ENCODE results near the gene GPR87. TPM values are rescaled to one million over a fixed set of nuclear protein-coding genes. Genes with fewer than 3 reads are reported as not detected.

The GPR87 gene
- total RNA-seq, 1 donor from 2014 or later = not detected

DNA sequence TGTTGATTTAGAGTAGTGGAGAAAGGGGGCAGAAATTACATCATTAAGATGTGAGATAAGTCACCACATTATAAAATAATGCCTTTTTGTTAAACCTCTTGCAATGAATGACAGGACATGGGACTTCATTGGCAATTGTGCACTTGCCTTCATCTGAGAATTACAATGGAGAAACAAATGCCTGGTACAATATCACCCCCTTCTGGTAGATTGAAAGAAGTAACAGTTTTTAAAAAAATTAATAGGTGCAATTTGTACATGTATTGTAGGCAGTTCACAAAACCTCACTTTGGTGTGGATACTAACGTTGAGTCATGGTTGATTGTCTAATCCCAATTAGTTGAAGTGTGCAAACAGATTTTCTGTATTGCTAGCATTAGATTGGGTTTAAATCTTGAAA, 33.7 kb downstream of the GPR87 start:
- no peak for DNase-seq

DNA sequence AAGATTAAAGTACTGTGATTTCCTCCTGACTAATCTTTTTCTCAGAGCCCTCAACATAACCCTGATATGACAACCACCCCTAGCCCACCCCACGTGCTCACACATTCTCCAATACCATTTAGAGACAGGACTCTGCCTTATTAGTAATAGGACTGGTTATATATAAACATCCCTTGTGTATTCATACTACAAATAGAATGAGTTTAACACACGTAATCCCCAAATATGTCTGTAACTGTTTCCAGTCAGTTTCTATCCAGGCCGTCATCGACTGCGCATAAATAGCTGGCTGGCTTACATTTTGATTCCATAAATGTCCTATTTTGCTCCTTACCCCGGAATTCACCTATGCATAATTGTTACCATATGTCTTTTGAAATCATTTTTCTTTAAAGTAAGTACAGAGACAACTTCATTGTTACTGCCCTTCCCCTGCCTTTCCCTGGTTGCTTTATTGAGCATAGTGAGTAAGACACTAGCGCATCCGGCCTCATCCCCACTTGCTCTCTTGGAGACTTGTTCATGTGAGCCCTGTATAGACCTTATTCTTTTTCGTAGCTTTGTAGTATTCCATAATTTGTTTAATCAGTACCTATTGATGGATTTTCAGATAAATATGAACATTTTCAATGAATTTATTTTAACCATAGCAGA, 34.8 kb downstream of the GPR87 start:
- DNase-seq = no peak

DNA sequence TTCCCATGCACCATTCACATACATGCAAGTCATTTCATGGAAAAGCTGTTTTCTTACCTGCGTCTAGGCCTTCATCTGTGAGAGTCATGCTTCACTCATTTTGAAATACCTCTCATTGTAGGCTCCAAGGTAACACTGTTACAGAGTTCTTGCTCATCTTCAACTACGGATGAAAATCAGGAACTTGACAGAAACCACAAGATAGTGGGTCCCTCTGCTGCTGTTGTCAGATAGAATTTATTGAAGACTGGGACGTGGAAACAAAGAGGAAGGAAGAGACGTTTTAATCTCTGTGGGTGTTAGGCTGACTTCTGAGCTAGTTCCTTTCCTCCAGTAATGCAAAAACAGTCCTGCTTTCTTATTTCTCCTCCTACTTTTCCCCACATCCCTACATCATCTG, 38.4 kb downstream of the GPR87 start, which contains the start of gene P2RY14:
Gene P2RY14, minus strand, starts transcription at position 313 of the 400 bp plus-strand sequence. CDS start 64,226 bp downstream, outside the sequence.
- no peak for DNase-seq

DNA sequence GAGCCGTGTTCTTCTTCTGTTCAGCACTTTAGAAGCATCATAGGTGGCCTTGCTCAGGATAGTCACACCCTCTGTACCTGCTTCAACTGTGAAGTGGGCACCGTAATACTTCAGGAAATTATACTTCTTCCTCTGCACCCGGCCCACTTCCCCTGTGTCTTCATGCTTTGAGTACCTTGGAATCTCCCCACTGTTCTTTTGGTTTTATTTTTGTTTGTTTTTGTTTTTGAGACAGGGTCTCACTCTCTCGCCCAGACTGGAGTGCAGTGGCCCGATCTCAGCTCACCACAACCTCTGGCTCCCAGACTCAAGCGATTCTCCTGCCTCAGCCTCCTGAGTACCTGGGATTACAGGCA, 40.0 kb downstream of the GPR87 start:
- no peak for DNase-seq

DNA sequence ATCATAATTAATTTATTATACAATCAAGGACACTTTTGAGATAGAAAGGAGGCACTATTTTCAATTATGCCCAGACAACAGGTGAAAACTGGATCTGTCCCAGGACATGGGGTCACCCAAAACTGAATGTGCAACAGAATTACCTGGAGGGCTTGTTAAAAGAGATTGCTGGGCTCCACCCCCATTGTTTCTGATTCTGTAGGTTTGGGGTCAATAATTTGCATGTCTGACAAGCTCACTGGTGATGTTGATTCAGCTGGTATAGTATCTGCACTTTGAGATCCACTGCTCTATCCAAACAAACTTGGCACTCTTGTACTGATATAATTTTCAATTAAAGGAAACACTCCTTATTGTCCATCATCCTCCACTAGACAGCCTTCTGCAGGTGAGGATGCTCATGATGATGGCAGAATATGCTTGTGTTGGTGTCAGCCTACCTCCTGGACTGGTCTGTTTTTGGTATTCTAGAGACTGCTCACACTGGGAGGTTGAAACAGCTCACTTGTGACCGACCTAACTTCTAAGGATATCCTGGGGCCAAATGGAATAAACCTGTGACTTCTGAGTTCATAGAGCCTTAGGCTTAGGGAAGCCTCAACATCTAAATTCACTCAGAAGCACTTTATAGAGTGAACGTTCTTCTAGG, 40.5 kb downstream of the GPR87 start:
- no peak for DNase-seq

DNA sequence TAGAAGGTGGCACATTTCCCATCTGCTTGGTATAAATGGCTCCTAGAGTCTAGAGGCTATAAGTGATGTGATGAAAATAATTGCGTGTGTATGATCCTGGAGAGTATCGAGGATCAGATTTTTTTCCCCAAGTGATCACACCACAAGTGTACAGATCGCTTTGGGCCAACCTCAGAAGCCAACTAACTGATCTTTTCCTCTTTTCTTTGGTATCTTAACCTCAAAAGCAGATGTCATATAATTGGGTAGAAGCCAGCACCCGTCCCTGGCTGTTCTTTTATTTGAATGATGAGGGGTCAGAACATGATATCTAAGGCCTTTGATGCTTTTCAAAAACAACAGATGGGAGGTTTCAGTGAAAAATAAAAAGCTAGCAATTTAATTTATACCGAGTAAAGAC, 41.5 kb downstream of the GPR87 start:
- DNase-seq = no peak

DNA sequence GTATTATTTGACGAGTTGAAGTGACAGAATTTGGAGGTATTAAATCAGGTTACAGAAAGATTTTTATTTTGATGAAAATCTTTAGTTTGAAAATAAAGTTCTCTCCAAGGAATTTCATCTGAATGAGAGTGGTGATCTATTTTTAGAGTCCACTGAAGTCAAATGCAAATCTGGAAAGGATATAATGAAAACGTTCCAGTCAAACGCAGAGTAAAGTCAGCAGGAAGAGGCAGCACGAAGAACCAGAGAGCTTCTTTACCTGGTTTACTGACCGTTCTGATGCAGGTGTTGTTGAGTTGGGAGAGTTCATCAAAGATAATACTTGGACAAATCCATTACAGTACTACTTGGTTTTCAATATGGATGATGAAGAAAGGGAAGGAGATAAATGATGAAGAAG, 47.0 kb downstream of the GPR87 start:
- no peak for DNase-seq

DNA sequence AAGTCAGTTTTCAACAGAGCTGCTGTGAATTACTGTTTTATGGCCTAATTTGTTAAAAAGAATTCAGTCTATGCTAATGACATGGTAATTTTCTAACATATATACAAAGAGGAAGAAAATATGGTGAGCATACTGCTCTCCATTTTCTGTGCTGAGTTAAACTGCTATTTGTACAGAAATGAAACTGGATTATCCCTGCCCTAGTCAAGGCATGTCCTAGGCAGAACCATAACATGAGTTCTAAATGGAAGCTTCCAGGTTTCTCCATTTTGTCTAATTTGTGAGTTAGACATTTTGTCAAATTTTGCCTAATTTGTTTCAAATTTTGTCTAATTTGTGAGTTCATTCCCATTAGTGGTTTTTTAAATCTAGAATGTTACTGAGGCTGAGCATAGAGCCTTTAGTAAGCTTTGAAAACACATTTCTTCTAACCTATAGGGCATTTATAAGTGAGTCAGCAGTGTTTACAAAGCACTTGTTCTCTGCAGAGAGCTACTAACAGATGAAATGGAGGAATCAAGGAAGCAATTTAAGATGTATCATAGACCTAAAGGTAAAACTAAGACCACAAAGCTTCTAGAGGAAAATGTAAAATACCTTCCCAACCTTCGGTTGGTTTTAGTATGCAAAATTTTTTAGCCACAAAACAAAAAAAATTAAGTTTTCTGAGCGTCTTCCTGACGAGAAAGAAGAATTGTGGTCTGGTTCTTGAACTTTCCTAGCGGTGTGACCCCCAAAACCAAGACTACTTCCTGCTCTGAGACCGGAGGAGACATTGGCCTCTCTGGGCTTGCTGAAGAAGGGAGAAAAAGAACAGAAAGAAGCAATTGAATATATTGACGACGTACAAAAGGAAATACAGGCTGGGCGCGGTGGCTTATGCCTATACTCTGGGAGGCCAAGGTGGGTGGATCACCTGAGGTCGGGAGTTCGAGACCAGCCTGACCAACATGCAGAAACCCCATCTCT, 48.1 kb downstream of the GPR87 start:
- no peak for DNase-seq

DNA sequence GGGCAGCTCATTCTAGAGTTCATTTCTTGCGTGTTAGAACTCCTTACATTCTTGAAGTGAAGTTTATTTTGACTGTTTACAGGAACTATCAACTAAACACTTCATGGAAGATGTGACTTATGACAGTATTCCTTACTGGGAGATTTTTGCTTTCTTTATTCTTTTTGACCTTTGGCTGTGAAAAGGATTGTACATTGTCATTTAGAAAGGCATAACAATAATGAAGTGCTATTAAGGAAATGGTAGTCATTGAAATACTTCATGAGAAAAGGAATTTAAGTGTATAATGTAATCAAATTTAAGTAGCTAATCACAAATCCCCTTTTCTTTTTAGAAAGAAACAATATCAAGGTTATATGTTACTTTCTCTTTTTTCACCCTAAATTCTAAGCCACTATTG, 49.6 kb downstream of the GPR87 start:
- no peak for DNase-seq

DNA sequence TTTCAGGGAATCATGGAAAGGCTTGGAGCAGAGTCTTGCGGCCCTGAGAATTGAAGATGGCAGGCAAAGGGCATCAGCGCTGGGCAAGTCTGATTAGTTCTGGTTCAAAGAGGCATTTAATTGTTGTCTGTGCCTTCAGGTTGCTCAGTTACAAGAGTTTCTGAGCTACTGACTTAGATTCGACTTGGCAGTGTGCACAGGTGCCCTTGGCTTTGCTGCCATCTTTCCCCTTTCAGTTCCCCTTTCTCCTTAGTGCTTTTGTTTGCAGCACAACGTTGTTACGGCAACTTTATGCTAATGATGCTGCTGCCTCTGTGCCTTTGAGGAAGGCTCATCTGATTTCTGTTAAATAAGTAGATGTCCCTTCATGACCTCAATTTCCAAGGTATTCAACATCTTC, 50.8 kb downstream of the GPR87 start:
- DNase-seq = no peak

DNA sequence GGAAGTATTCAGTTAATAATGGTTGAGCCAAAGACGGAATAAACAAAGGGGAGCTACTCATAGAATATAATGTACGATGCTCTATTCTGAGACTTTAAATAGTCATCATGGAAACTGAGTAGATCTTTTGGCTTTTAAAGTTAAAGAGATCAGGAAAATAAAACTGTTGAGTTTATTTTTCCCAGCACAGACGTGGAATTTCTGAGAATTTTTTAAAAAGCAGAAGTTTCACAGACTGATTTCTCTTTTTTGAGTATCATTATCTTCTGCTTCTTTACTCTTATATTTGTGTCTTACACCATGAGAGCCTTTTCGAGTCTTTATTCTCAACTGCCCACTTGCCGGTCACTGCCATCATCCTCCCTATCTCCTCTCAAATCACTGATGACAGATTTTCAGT, 51.5 kb downstream of the GPR87 start:
- DNase-seq = no peak

DNA sequence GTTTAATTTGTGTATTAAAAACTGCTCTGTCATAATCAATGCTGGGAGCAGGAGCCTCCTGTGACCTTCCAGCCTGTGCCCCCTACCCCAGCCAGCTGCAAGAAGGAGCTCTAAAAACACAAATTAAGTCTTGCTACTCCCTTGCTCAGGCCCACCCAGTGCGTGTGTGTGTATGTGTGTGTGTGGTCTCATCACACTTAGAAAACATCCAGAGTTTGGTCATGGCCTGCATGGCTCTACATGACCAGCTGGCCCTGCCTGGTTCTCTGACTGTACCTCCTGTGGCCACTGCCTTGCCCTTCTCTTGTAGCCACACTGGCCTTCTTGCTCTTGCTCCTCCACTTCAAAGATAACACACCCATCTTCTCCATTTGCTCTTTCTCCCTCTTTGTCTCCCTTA, 52.0 kb downstream of the GPR87 start:
- DNase-seq = no peak

DNA sequence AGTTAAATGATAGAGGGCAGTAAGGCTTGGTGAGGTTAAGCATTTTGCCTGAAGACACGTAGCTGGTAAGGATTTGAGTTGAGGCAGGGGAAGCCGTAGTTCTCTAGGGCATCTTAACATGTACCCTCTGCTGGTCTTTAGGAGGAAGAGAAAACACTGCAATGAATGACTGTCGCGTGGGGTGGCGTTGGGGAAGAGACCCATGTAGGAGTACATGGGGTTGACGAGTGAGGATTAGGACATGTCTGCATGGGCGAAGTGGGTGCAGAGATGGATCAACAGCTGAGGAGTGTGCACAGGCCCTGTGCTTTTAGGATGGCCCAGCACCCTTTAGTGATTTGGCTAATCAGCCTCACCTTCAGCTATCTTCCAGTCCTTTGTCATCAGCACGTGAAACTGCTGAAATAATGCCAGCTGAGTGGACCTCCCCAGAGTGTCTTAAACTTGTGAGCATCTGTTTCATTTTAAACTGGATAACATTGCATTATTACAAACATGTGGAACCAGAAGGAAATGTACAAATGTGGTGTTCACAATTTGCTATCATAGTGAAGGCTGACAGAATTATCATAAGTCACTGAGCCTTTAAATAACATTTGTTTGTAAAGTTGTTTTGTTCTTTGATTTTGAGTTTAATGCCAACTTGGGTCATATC, 53.6 kb downstream of the GPR87 start:
- no peak for DNase-seq

DNA sequence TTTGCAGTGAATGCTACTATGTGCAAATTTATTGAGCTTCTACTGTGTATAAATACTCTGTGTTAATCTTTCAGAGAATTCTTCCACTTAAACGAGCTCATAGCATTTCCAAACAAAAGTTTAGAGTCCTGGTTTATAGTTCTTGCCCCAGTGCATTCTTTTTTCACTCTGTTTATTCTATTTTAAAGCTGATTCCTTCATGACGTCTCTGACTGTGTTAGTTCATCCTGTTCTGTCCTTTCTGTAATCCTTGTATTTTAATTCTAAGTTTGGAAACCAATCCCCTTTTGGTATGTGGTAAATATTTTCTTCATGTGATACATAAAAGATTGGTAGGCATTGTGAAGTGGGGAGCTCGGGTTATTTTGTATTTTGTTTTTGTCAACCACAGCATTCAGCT, 57.0 kb downstream of the GPR87 start:
- DNase-seq = no peak

DNA sequence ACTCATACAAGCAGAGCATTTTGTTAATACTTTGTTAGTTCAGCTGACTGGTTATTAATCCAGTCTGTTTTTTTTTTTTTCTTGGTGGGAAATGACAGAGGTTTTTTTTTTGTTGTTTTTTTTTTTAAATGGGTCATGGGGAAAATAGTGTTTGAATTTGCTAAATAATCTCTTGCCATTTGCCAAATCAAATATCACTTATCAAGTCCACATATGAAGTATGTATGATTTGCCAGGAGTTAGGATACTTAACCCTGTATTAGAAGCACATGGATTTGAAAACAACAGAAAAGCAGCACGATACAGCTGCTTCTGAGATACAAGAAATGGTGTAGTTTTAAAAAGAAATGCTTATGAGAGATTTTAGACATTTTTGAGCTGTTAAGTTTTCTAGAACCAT, 59.9 kb downstream of the GPR87 start:
- DNase-seq = no peak

DNA sequence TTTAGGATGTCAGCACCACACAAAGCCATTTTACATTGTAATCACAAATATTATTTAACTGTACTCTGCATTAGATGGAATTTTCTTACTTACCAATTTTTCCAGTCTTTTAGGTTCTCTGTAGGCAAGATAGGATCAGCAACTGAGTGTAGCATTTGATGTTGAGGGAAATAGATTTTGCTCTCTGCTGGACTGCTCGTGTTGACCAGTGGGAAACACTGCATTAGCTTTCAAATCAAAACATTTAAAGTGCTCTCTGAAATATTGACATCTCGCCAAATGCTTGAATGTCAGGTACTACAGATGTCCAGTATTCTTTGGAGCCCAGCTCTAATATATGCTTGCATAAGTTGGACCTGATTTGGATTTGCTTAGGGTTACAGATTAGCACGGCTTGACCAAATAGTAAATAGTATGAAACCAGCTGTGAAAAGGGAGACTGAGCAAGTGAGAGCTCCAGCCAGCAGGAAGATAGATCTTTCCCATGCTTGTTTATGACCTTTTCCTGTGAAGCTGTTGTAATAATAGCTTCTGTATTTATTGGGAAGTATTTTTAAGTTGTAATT, 67.8 kb downstream of the GPR87 start:
- DNase-seq = no peak

Other genes with a start within 250 kb of the GPR87 start
- gene MED12L, start 231.2 kb downstream of the GPR87 start, total RNA-seq = 6.1 TPM
- gene GPR171, start 113.6 kb downstream of the GPR87 start, total RNA-seq = not detected
- 0.78 TPM for gene P2RY14, start 38.3 kb downstream of the GPR87 start, total RNA-seq
- gene P2RY13, start 12.7 kb upstream of the GPR87 start, total RNA-seq = 3.6 TPM
- gene P2RY12, start 67.9 kb upstream of the GPR87 start, total RNA-seq = 49.8 TPM
- gene IGSF10, start 144.2 kb upstream of the GPR87 start, total RNA-seq = 0.31 TPM